CD4-positive, alpha-beta T cell treated with Interleukin-6 for 4 hours (primary cell): ENCODE results near the gene CUBN.

Source experiments
- DNase-seq: peaks from one replicate; pipeline ENCODE4 v3.0.0-alpha.2; 2020; ENCODE audit warnings: mixed read lengths

CUBN gene

GRCh38 chr10:16944402-16944801 is 185.2 kb downstream of the CUBN start:
- DNase-seq, result no peak

- DNase-seq, result no peak
Measured at GRCh38 chr10:16943295-16944285, 186.0 kb downstream of the CUBN start.

DNA sequence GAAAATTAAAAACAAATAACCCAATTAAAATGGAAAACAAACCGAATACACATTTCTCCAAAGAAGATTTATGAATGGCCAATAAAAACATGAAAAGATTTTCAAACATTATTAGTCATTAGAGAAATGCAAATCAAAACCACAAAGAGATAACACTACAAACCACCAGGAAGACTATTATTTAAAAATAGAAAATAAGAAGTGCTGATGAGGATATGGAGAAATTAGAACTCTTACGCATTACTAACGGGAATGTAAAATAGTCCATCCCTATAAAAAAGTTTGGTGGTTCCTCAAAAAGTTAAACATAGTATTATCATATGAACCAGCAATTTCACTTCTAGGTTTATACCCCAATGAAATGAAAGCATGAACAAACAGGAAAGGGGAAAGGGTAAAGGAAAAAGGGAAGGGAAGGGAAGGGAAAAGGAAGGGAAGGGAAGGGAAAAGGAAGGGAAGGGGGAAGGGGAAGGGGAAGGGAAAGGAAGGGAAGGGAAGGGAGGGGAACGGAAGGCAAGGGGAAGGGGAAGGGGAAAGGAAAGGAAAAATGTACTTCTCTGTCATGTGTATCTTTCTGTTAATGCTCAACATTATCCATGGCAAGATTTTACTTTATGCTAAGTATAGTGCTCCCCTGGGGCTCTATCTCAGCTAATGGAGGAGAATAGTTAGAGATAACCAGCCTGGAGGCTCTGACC is 187.1 kb downstream of the CUBN start:
- no peak for DNase-seq

DNA sequence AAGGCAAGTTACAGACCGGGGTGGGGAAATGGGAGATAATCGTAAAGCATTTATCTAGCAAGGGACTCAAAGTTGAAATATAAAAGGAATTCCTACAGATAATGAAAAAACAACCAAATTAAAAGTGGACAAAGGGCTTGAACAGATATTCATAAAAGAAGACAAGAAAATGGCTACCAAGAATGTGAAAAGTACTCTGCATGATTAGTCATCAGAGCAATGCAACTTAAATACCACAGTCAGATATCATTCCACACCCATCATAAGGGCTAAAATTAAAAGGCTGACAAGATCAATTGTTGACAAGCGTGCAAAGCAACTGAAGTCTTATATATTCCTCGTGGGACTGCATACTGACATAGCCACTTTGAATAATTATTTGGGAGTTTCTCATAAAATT is 187.7 kb downstream of the CUBN start:
- DNase-seq, result no peak

DNA sequence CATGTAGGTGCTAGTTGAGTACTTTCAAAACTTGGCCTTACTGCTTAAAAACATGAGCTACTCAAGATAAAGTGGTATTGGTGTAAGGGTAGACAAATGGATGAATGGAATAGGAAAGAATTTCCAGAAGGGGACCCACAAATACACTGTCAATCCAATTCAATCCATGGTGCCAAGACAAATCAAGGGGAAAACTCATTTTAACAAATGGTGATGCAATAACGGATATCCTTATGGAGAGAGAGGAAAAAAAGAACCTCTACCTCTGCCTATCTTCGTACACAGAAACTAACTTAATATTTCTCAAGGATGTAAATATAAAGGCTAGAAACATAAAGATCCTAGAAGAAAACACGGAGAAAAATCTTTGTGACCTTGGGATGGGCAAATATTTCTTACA is 188.5 kb downstream of the CUBN start:
- no peak for DNase-seq

DNA sequence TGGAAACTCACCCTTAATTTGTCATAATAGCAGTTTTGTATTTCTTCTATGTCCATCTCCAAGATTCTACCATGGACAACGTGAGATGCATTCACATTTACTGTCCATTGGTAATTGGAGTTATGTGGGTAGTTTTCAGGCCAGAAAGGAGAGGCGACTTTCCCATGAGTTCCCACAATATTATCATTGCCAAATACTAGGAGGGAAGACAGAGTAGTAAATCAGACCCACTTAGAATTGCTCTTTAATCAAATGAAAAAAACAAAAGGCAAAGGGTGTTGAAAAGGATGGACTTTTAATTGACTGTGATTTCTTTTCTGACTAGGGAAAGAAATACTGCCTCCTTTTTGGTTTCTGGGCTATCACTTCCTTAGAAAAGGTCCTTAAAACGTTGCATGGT is 190.7 kb downstream of the CUBN start:
- no peak for DNase-seq

- DNase-seq, result no peak
Measured at GRCh38 chr10:16934461-16934860, 195.2 kb downstream of the CUBN start.

- no peak for DNase-seq
Measured at GRCh38 chr10:16933783-16934182, 195.8 kb downstream of the CUBN start.

DNA sequence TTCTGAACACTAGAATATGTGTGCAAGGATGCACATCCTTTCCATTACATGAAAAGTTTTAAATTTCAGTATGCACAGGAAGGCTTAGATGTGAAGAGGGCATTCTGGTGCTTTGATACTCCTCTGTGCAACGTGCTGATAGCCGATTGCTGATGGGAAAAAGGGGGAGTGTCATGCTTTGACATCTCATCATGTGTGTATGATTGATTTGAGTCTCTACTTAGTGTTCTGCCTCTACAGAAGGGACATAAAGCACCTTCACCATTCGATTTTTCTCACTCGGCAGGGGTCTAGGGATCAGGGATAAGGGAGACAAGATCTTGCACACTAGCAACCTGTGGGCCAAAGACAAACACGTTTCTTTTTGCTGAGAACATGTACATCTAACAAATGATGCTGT is 197.7 kb downstream of the CUBN start:
- DNase-seq, result no peak

DNA sequence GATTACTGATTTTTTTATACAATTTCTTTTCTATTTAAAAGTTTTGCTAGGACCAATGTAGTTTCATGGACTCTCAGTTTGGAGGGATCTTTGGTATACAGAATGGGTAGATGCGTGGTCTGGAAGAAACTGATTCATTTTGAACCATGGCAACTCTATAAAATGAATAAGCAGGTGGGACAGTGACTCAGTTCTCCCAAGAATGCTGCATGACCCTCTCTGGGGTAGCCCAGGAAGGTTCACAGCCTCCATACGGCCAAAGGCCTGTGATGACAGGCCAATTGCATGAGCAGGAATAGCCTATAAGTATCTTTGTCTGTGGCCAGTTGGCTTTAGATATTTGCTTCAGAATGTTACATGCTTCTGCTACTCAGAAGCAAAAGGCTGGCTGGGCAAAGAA is 199.1 kb downstream of the CUBN start:
- DNase-seq, result no peak

GRCh38 chr10:16929069-16929468 is 200.5 kb downstream of the CUBN start:
- no peak for DNase-seq

DNA sequence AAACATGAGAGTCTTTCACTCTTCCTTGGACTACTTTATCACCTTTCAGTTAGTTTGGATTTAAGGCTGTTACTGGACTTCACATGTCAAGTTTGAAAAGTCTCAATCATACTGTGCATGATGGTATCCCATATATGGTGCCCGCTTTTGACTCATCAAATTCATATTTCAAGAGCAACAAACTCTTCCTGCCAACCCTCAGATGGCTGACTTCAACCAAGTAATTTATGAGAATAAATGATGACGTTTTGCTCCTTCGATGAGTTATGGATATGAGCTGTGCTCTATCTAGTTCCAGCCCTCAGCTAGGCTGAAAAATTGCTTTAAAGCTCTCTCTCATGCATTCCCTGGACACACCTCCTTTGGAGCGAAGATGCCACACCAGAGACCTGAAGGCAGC is 202.1 kb downstream of the CUBN start:
- DNase-seq, result no peak

- DNase-seq, result no peak
Measured at GRCh38 chr10:16923726-16924125, 205.9 kb downstream of the CUBN start.

DNA sequence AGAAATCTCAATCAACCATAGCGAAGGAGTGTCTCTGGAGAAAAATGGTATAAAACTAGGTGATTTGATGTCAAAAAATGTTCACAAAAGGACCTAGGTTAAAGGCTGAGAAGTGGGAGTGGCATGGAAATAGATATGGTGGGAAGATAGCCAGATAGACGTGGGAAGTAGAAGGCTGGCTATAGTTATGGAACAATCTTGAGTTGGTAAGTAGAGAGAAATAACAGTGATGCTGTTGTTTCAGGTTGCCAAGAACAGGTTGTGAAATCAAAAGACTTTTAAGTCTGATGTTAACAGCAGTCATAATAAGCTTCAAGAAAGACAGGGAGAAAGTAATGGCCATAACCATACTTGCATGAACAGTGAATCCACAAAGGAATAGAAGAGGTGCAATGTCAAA is 206.3 kb downstream of the CUBN start:
- DNase-seq, result no peak

DNA sequence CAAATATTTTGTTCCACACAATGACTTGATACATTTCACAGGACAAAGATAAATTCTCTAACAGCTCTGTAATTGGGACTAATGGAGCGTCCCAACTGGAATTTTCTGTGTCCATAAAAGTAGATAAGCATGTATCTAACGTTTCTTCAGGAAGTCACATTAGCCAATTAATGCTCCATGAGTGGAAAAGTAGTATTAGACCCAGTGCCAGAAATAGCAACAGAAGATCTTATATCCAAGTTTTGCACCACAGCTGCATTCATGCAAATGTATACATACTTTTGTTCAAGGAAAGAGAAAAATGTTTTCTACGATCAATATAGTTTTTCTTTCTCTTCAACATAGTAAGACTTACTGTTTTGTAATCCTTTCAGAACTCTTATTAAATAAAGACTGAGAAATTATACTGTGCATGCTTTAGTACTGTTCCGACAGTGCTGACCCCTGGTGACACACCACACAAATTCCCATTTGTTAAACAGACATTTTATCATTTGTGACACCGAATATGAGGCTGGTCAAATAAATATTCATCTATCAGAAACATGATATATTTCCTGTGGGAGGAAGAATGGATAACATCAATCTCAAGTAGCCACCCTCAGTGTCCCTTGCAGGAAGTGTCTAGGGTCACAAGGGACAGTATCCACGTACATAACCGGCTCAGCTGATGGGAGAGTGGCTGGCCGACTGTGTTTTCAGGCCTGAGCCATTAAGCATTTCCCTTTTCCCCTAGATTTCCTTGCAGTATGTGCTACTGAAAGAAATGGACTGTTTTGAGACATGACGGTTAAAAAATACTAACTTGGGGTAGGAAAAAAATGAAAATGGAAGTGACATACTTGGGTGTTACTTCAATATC is 210.3 kb downstream of the CUBN start:
- DNase-seq, result no peak

- no peak for DNase-seq
Measured at GRCh38 chr10:16916496-16916895, 213.1 kb downstream of the CUBN start.

GRCh38 chr10:16915300-16915699 is 214.3 kb downstream of the CUBN start:
- peak; percentile 12 for DNase-seq

DNA sequence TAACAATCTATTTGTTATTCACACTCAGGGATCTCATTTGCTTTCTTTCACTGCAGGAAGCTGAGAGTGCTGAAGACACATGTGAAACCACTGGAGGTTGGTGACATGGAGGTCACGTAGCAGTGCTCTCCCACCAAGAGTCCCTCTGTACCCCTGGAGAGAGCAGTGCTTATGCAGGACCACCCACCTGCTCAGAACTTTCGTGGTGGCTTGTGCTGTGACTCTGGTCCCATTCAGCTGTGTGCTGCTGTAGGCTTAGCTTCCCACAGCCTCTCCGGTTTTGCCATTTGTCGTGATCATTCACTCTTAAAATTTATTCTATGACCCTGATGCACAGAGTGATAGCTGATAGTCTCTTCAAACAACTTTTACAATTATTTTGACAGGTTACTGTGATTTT is 216.3 kb downstream of the CUBN start:
- DNase-seq, result no peak

DNA sequence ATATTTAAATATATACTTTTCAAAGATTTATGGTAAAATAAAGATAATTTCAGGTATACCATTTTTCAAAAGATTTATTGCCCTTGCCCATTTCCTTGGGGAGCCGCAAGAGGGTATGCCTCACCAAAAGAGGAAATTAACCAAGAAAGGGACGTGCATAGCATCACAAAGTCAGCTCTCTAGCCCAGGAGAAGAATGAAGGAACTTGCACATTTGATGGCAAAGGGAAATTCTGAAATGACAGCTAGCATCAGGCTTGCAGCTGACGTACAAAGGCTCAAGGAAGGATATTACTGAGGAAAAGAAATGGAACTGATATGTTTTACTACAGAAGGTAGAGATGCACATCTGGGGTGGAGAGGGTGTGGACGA is 218.8 kb downstream of the CUBN start:
- DNase-seq, result peak; percentile 5

DNA sequence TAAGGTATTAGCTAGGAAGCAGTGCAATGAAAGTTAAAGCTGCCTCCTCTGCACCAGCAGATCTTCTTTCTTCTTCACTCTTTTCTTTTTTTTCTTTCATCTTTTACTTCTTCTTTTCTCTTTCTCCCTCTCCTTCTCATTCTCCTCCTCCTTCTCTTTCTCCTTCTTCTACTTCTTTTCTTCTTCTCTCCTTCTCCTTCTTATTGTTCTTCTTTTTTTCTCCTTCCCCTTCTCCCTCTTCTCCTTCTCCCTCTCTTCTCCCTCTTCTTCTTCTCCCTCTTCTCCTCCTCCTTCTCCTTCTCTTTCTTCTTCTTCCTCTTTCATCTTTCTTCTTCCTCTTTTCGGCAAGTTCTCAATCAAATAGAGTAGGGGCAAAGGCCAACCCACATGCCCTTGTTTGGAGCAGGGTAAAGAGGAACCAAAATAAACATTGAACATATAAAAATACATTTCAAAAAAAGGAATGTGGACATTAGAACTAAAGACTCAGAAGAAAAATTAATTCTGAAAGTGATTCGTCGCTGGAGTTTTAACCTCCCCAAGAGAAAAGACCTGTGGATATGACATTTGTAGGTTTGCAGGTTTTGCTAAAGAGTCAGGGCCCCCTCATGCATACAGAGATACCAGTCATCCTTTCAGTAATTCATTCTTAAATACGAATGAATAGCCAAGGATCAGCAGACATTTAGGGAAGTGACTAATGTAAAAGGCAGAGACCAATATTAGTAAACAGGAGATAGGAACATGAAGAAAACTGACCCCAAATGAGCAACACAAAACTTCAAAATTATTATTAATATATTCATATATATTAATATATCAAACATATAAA is 219.4 kb downstream of the CUBN start:
- no peak for DNase-seq

DNA sequence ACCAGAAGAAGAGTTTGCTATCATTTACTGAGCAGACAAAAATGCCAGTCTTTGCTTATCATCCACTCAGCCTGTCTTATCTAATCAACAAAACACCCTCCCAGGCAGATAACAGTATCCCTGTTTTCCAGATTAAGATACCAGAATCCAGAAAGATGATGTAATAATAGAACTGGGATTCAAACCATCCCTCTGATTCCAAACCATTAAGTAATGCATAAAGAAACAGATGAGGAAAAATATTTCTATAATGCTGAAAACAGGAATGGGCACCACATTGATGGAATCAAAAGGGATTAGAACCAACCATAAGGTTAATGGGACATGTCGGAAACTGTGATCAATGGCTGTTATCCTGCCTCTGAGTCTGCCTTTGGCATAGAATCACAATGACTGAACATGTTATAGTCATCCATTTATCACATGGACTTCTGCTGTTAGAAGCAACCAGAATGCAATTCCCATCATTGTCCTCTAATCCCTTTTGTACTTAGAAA is 220.3 kb downstream of the CUBN start:
- no peak for DNase-seq

DNA sequence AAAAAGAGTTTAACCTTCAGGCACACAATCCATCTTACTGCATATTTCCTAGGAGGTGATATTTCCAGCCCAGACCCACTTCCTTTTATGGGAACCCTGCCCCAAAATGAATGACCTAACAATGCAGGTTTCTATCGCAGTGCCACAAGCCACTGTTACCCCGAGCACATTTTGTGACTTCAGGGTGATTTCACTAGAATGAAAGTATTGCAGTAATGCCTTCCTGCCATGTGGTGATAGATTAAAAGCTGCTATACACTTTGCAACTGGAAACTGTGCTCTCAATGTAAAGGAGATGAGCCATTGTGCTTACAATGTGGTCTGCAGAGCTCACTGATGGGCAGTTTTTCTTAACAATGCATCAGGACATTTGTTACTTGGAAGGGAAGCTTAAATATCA is 221.9 kb downstream of the CUBN start:
- DNase-seq, result no peak
